Keratinocyte (primary cell): Measurements from ENCODE around the gene SERPINA4.

Experiments
- CTCF ChIP-seq, 3 experiments: IDR thresholded peaks in 1 of 3; conservative IDR thresholded peaks in 1 of 3; optimal IDR thresholded peaks in 1 of 3; 2 replicates in 2 of 3; 3 replicates in 1 of 3; pipeline versions ENCODE3 to v1.5.1; 2011; ENCODE audit warnings: low read length in 3 of 3, mild to moderate bottlenecking in 3 of 3, moderate library complexity in 2 of 3, control low read depth in 1 of 3, inconsistent platforms in 1 of 3; ENCODE audit not compliant: insufficient read depth in 2 of 3; ENCODE audit errors: extremely low read depth in 1 of 3
- EZH2 ChIP-seq: IDR thresholded peaks from one replicate; pipeline ENCODE4 v1.6.1; 2012; ENCODE audit warnings: inconsistent platforms, mild to moderate bottlenecking, low read length, moderate library complexity

- TF ChIP-seq CTCF (optimal IDR thresholded peaks at IDR 0.05 in 1 of 3, IDR thresholded peaks at IDR 0.05 in 1 of 3, conservative IDR thresholded peaks at IDR 0.05 in 1 of 3; ENCODE audit: extremely low read depth in 1 of 3, insufficient read depth in 2 of 3, low read length in 3 of 3) (no peak), EZH2 (no peak)
Observed at GRCh38 chr14:94599656-94600004, 38.4 kb downstream of the SERPINA4 start.
